ENCODE data around the gene SYNPR. TPM values are rescaled to one million over a fixed set of nuclear protein-coding genes. Genes with fewer than 3 reads are reported as not detected.

Gene SYNPR
- total RNA-seq, 4 donors from 2014 or later, result not detected

GRCh38 chr3:63370094-63370493 lies 92.0 kb downstream of the SYNPR start:
- H3K9me3 ChIP-seq, result no peaks in the 10 kb centered on the region
- TF ChIP-seq POLR2A (IDR thresholded peaks at IDR 0.05) (no peak), EP300 (IDR thresholded peaks at IDR 0.05; ENCODE audit: low read depth) (no peak), CTCF (IDR thresholded peaks at IDR 0.05) (no peak), POLR2AphosphoS5 (IDR thresholded peaks at IDR 0.05) (no peak)
- 67 to 72% methylated on average over 1 of the region's 1 CpG for WGBS, 2 donors (ENCODE audit: low coverage in 1 of 2)
- no peaks in the 10 kb centered on the region for H3K4me1 ChIP-seq
- intact Hi-C loops (cut with DNase I; ENCODE audit: low total_unique reads) (no loop called here), in situ Hi-C loops (cut with MboI; ENCODE audit: low pct_ligation_motif_present in 1 of 4, low pct_unique_long_range_greater_than_20kb in 1 of 4, low sequenced_read_pairs in 3 of 4) (loop anchor here in 1 of 4 donors (25.0 kb wide), 1 partner anchor 192 kb away; no protein-coding TSS in a partner anchor)
- no peak overlapping the region for H3K4me3 ChIP-seq
- no peak for DNase-seq
- H3K27me3 ChIP-seq, result no peaks in the 10 kb centered on the region
- H3K27ac ChIP-seq, result no peak overlapping the region
- no peaks in the 10 kb centered on the region for H3K36me3 ChIP-seq

GRCh38 chr3:63383040-63383439 lies 104.9 kb downstream of the SYNPR start:
- WGBS, 2 donors (ENCODE audit: low coverage in 1 of 2), result 51 to 58% methylated on average over 2 of the region's 2 CpGs
- Histone ChIP-seq H3K4me1 (peaks cover 0 to 17% (median 3%) of the 10 kb centered on the region in 4 donors), H3K27ac (no peak overlapping the region), H3K4me3 (no peak overlapping the region), H3K9me3 (no peaks in the 10 kb centered on the region), H3K36me3 (no peaks in the 10 kb centered on the region), H3K27me3 (no peaks in the 10 kb centered on the region)
- in situ Hi-C loops (cut with MboI; ENCODE audit: low pct_ligation_motif_present in 1 of 4, low pct_unique_long_range_greater_than_20kb in 1 of 4, low sequenced_read_pairs in 3 of 4), result no loop called here
- TF ChIP-seq POLR2A (IDR thresholded peaks at IDR 0.05) (no peak), POLR2AphosphoS5 (IDR thresholded peaks at IDR 0.05) (no peak), CTCF (IDR thresholded peaks at IDR 0.05) (no peak), EP300 (IDR thresholded peaks at IDR 0.05; ENCODE audit: low read depth) (no peak)
- no peak for DNase-seq
- intact Hi-C loops (cut with DNase I; ENCODE audit: low total_unique reads), result no loop called here

GRCh38 chr3:63384382-63384781 lies 106.3 kb downstream of the SYNPR start:
- no peak for TF ChIP-seq EP300 (IDR thresholded peaks at IDR 0.05; ENCODE audit: low read depth)
- TF ChIP-seq POLR2AphosphoS5 (IDR thresholded peaks at IDR 0.05), result no peak
- no peak for TF ChIP-seq CTCF (IDR thresholded peaks at IDR 0.05)
- no peak for TF ChIP-seq POLR2A (IDR thresholded peaks at IDR 0.05)
- Histone ChIP-seq H3K27me3 (no peaks in the 10 kb centered on the region), H3K27ac (no peak overlapping the region), H3K4me1 (peaks cover 0 to 17% (median 3%) of the 10 kb centered on the region in 4 donors), H3K9me3 (no peaks in the 10 kb centered on the region), H3K4me3 (no peak overlapping the region), H3K36me3 (no peaks in the 10 kb centered on the region)
- DNase-seq, result no peak
- in situ Hi-C loops (cut with MboI; ENCODE audit: low pct_ligation_motif_present in 1 of 4, low pct_unique_long_range_greater_than_20kb in 1 of 4, low sequenced_read_pairs in 3 of 4), result no loop called here
- 67 to 75% methylated on average over 3 of the region's 3 CpGs for WGBS, 2 donors (ENCODE audit: low coverage in 1 of 2)
- intact Hi-C loops (cut with DNase I; ENCODE audit: low total_unique reads), result no loop called here

- H3K4me3 ChIP-seq, result no peak overlapping the region
- no peak for DNase-seq
- 54% methylated on average over 3 of the region's 3 CpGs; no CpG with 5 or more reads in 1 of the 2 donors for WGBS, 2 donors (ENCODE audit: low coverage in 1 of 2)
- no peaks in the 10 kb centered on the region for H3K27me3 ChIP-seq
- intact Hi-C loops (cut with DNase I; ENCODE audit: low total_unique reads) (no loop called here), in situ Hi-C loops (cut with MboI; ENCODE audit: low pct_ligation_motif_present in 1 of 4, low pct_unique_long_range_greater_than_20kb in 1 of 4, low sequenced_read_pairs in 3 of 4) (no loop called here)
- H3K36me3 ChIP-seq, result no peaks in the 10 kb centered on the region
- H3K4me1 ChIP-seq, result peaks cover 0 to 17% (median 3%) of the 10 kb centered on the region in 4 donors
- H3K27ac ChIP-seq, result no peak overlapping the region
- H3K9me3 ChIP-seq, result no peaks in the 10 kb centered on the region
- TF ChIP-seq EP300 (IDR thresholded peaks at IDR 0.05; ENCODE audit: low read depth) (no peak), POLR2A (IDR thresholded peaks at IDR 0.05) (no peak), POLR2AphosphoS5 (IDR thresholded peaks at IDR 0.05) (no peak), CTCF (IDR thresholded peaks at IDR 0.05) (no peak)
Measured at GRCh38 chr3:63385629-63386028, 107.5 kb downstream of the SYNPR start.
